Mesenchymal stem cell (in vitro differentiated cells and primary cell): ENCODE data around the gene NLRP12.
"Not testable (repeated sequence)": the region's sequence is repeated elsewhere in the genome, so short reads cannot be mapped to it uniquely, and the experiment has no call there.

Experiments used
- DNase-seq: peaks from one replicate; pipeline ENCODE4 v3.0.0-alpha.2; 2013
- H2AFZ ChIP-seq: one replicate; pipeline ENCODE4 v1.6.1; 2013; ENCODE audit warnings: low read depth, mild to moderate bottlenecking, control low read depth, inconsistent platforms, low read length, moderate library complexity
- H2AK5ac ChIP-seq: 2 replicates; pipeline ENCODE4 v1.6.1; 2013; ENCODE audit warnings: low read length, moderate library complexity, mild to moderate bottlenecking, inconsistent platforms; ENCODE audit not compliant: severe bottlenecking
- H2BK120ac ChIP-seq: one replicate; pipeline ENCODE4 v1.6.1; 2013; ENCODE audit warnings: low read depth, mild to moderate bottlenecking, inconsistent platforms, low read length, moderate library complexity
- H2BK12ac ChIP-seq, 2 experiments: one replicate each; pipeline ENCODE4 v1.6.1; 2013; ENCODE audit warnings: inconsistent platforms in 2 of 2, low read length in 2 of 2, mild to moderate bottlenecking in 2 of 2, moderate library complexity in 2 of 2, control low read depth in 1 of 2
- H2BK15ac ChIP-seq: one replicate; pipeline ENCODE4 v1.6.1; 2013; ENCODE audit warnings: mild to moderate bottlenecking, low read depth, inconsistent platforms; ENCODE audit not compliant: poor library complexity, severe bottlenecking
- H2BK5ac ChIP-seq: 2 replicates; pipeline ENCODE4 v1.6.1; 2013; ENCODE audit warnings: low read depth, mild to moderate bottlenecking, low read length, control low read depth, inconsistent platforms; ENCODE audit not compliant: poor library complexity, severe bottlenecking
- H3K14ac ChIP-seq, 2 experiments: one replicate each; pipeline ENCODE4 v1.6.1; 2013; ENCODE audit warnings: inconsistent platforms in 2 of 2, low read length in 2 of 2, control low read depth in 1 of 2, mild to moderate bottlenecking in 1 of 2, moderate library complexity in 1 of 2
- H3K18ac ChIP-seq, 2 experiments: one replicate each; pipeline ENCODE4 v1.6.1; 2013; ENCODE audit warnings: inconsistent platforms in 2 of 2, low read length in 2 of 2, control low read depth in 1 of 2, low read depth in 1 of 2, mild to moderate bottlenecking in 1 of 2
- H3K23ac ChIP-seq, 2 experiments: one replicate each; pipeline ENCODE4 v1.6.1; 2013; ENCODE audit warnings: inconsistent platforms in 2 of 2, low read length in 2 of 2, mild to moderate bottlenecking in 2 of 2, moderate library complexity in 2 of 2, control low read depth in 1 of 2
- H3K27ac ChIP-seq: 2 replicates; pipeline ENCODE4 v1.5.1; 2013; ENCODE audit warnings: mild to moderate bottlenecking, moderate library complexity, low read length, control low read depth, inconsistent platforms; ENCODE audit not compliant: poor library complexity, severe bottlenecking
- H3K27me3 ChIP-seq, 2 experiments: 2 replicates each; pipeline versions ENCODE4 v1.6.1 to v1.7.0; 2013; ENCODE audit warnings: low read length in 2 of 2, mild to moderate bottlenecking in 2 of 2, moderate library complexity in 2 of 2, control low read depth in 1 of 2, inconsistent platforms in 1 of 2; ENCODE audit not compliant: control insufficient read depth in 1 of 2, insufficient read depth in 1 of 2
- H3K36me3 ChIP-seq, 2 experiments: 2 replicates each; pipeline versions ENCODE4 v1.6.1 to v1.7.0; 2013; ENCODE audit warnings: low read length in 2 of 2, control low read depth in 1 of 2, inconsistent platforms in 1 of 2, low read depth in 1 of 2, mild to moderate bottlenecking in 1 of 2; ENCODE audit not compliant: insufficient read depth in 2 of 2, control insufficient read depth in 1 of 2
- H3K4ac ChIP-seq, 2 experiments: one replicate each; pipeline ENCODE4 v1.6.1; 2013; ENCODE audit warnings: inconsistent platforms in 2 of 2, low read length in 2 of 2, mild to moderate bottlenecking in 2 of 2, moderate library complexity in 2 of 2, control low read depth in 1 of 2, low read depth in 1 of 2
- H3K4me1 ChIP-seq: 2 replicates; pipeline ENCODE4 v1.6.1; 2013; ENCODE audit warnings: low read depth, low read length, control low read depth; ENCODE audit not compliant: control insufficient read depth, insufficient read depth
- H3K4me2 ChIP-seq: 2 replicates; pipeline ENCODE4 v1.6.1; 2013; ENCODE audit warnings: low read length, mild to moderate bottlenecking, inconsistent platforms; ENCODE audit not compliant: poor library complexity, severe bottlenecking
- H3K4me3 ChIP-seq, 2 experiments: 2 replicates each; pipeline versions ENCODE4 v1.5.1 to v1.7.0; 2013; ENCODE audit warnings: low read length in 2 of 2, mild to moderate bottlenecking in 2 of 2, control low read depth in 1 of 2, low read depth in 1 of 2; ENCODE audit not compliant: insufficient read depth in 1 of 2
- H3K79me1 ChIP-seq: replicated peaks from 2 replicates; pipeline ENCODE4 v1.6.1; 2013; ENCODE audit warnings: mild to moderate bottlenecking, control low read depth, low read length, inconsistent platforms; ENCODE audit not compliant: poor library complexity, severe bottlenecking
- H3K9ac ChIP-seq: 2 replicates; pipeline ENCODE4 v1.7.0; 2013; ENCODE audit warnings: mild to moderate bottlenecking, low read length, moderate library complexity
- H3K9me3 ChIP-seq: 2 replicates; pipeline ENCODE4 v1.7.0; 2013; ENCODE audit warnings: mild to moderate bottlenecking, low read length; ENCODE audit not compliant: control insufficient read depth
- H4K8ac ChIP-seq: one replicate; pipeline ENCODE4 v1.6.1; 2013; ENCODE audit warnings: inconsistent platforms, mild to moderate bottlenecking, low read length, moderate library complexity
- H4K91ac ChIP-seq: one replicate; pipeline ENCODE4 v1.6.1; 2013; ENCODE audit warnings: mild to moderate bottlenecking, low read length, inconsistent platforms
- WGBS: methylation state at CpG from one replicate; pipeline ENCODE4 v1.1.7; 2013; ENCODE audit warnings: mixed read lengths; 5-methylcytosine and 5-hydroxymethylcytosine counted together

Gene NLRP12

DNA sequence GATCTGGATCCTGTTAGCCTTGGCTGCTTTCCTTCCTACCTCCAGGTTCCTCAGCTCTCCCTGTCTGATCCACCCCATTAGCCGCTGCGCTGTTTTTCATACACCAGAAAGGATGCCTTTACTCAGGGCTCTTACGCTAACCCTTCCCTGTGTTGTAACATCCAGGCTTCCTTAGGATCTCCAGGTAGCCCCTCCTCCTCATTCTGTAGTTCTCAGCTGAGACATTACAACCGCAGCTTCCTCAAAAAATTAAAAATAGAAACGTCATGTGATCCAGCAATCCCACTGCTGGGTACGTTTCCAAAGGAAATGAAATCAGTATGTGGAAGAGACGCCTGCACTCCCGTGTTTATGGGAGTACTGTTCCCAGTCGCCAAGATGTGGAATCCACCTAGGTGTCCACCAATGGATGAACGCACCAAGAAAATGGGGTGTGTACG lies 25.1 kb upstream of the NLRP12 start:
- WGBS, result 74% methylated on average over 11 of the region's 11 CpGs

DNA sequence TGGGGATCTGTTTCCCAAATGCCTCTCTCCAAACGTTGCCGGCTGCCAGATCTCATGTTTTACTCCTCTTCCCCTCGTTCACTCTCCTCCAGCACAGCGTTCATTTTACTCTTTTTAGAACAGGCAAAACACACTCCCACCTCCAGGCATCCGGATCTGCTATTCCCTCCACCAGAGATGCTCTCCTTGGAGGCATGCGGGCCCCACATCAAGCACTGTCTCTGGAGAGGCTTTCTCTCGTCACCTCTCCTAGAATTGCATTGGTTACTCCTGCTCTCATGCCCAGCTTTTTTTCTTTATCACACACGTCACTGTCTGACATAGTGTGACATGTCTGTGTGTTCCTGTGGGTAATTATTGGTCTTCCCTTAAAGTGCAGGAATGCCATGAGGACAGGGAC lies 23.4 kb upstream of the NLRP12 start:
- H3K4me3 ChIP-seq, result no peak overlapping the region
- no peak overlapping the region for H3K4me2 ChIP-seq
- no peak overlapping the region for H2AK5ac ChIP-seq
- H3K36me3 ChIP-seq, result no peaks in the 10 kb centered on the region
- WGBS, result 84% methylated on average over 7 of the region's 8 CpGs
- no peak overlapping the region for H3K4ac ChIP-seq
- no peaks in the 10 kb centered on the region for H3K9me3 ChIP-seq
- H3K4me1 ChIP-seq, result no peaks in the 10 kb centered on the region
- no peak overlapping the region for H2BK12ac ChIP-seq
- no peak overlapping the region for H2AFZ ChIP-seq
- no peak overlapping the region for H3K23ac ChIP-seq
- DNase-seq, result no peak
- H3K18ac ChIP-seq, result no peak overlapping the region
- H2BK120ac ChIP-seq, result no peak overlapping the region
- H3K27me3 ChIP-seq, result no peaks in the 10 kb centered on the region
- no peak overlapping the region for H2BK5ac ChIP-seq
- H4K8ac ChIP-seq, result no peak overlapping the region
- H3K79me1 ChIP-seq, result no peaks in the 10 kb centered on the region
- H3K27ac ChIP-seq, result no peak overlapping the region
- no peak overlapping the region for H4K91ac ChIP-seq
- no peak overlapping the region for H3K14ac ChIP-seq
- no peak overlapping the region for H2BK15ac ChIP-seq
- H3K9ac ChIP-seq, result no peak overlapping the region

More for the DNA sequence above, 25.1 kb upstream of the NLRP12 start:
- Histone ChIP-seq H2BK12ac (no peak overlapping the region), H3K9me3 (no peaks in the 10 kb centered on the region), H4K91ac (peak overlapping the region; percentile 61), H3K79me1 (no peaks in the 10 kb centered on the region), H3K4ac (no peak overlapping the region), H2BK120ac (no peak overlapping the region), H3K27ac (no peak overlapping the region), H3K14ac (peak overlapping the region in 1 of 2 experiments; percentile 15), H3K23ac (no peak overlapping the region), H3K18ac (no peak overlapping the region), H3K4me2 (no peak overlapping the region), H3K4me1 (no peaks in the 10 kb centered on the region), H2BK15ac (no peak overlapping the region), H3K4me3 (peak overlapping the region in 1 of 2 experiments; percentile 63), H3K36me3 (no peaks in the 10 kb centered on the region), H2AK5ac (no peak overlapping the region), H4K8ac (no peak overlapping the region), H3K27me3 (no peaks in the 10 kb centered on the region), H3K9ac (peak overlapping the region; percentile 84), H2BK5ac (no peak overlapping the region), H2AFZ (no peak overlapping the region)
- peak; percentile 47 for DNase-seq

GRCh38 chr19:53844849-53845246 lies 20.7 kb upstream of the NLRP12 start:
- Histone ChIP-seq H3K4ac (no peak overlapping the region), H3K9ac (no peak overlapping the region), H3K27me3 (no peaks in the 10 kb centered on the region), H4K91ac (no peak overlapping the region), H2BK15ac (no peak overlapping the region), H3K23ac (no peak overlapping the region), H2AFZ (no peak overlapping the region), H2BK5ac (no peak overlapping the region), H3K36me3 (no peaks in the 10 kb centered on the region), H2BK120ac (no peak overlapping the region), H3K79me1 (no peaks in the 10 kb centered on the region), H3K4me3 (no peak overlapping the region), H3K4me2 (no peak overlapping the region), H3K14ac (no peak overlapping the region), H3K9me3 (no peaks in the 10 kb centered on the region), H3K27ac (no peak overlapping the region), H4K8ac (no peak overlapping the region), H2BK12ac (no peak overlapping the region), H3K4me1 (no peaks in the 10 kb centered on the region), H2AK5ac (no peak overlapping the region), H3K18ac (no peak overlapping the region)
- DNase-seq, result no peak
- 95% methylated on average over 8 of the region's 9 CpGs for WGBS

DNA sequence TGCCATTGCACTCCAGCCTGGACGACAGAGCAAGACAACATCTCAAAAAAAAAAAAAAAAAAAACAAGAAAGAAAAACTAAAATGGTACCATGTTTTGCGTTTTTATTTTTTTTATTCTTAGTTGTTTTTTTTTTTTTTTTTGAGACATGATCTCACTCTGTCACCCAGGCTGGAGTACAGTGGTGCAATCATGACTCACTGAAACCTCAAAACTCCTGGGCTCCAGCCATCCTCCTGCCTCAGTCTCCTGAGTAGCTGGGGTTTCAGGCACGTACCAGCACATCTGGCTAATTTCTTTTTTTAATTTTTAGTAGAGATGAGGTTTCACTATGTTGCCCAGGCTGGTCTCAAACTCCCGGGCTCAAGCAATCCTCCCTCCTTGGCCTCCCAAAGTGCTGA lies 16.8 kb upstream of the NLRP12 start:
- not testable (repeated sequence) for H3K4me2 ChIP-seq, H3K36me3 ChIP-seq, H3K18ac ChIP-seq, H2BK15ac ChIP-seq, H3K4me3 ChIP-seq, H2BK120ac ChIP-seq, H2BK5ac ChIP-seq, H4K8ac ChIP-seq, H3K27me3 ChIP-seq, H2AK5ac ChIP-seq, H3K14ac ChIP-seq, H3K4ac ChIP-seq, H2BK12ac ChIP-seq, H3K27ac ChIP-seq, H3K79me1 ChIP-seq, H3K23ac ChIP-seq, H3K9me3 ChIP-seq, H4K91ac ChIP-seq, H3K4me1 ChIP-seq, H2AFZ ChIP-seq
- DNase-seq, result peak; percentile 70
- 94% methylated on average over 1 of the region's 4 CpGs for WGBS
- peak overlapping the region; percentile 23 for H3K9ac ChIP-seq
